GM12874 (cell line): ENCODE results near the gene RAB15.

Experiments used
- CTCF ChIP-seq: IDR thresholded peaks from 2 replicates; pipeline ENCODE4 v1.5.1; 2011; ENCODE audit warnings: low read depth, mild to moderate bottlenecking, control low read depth, low read length, moderate library complexity; ENCODE audit not compliant: insufficient read depth

Gene RAB15

DNA sequence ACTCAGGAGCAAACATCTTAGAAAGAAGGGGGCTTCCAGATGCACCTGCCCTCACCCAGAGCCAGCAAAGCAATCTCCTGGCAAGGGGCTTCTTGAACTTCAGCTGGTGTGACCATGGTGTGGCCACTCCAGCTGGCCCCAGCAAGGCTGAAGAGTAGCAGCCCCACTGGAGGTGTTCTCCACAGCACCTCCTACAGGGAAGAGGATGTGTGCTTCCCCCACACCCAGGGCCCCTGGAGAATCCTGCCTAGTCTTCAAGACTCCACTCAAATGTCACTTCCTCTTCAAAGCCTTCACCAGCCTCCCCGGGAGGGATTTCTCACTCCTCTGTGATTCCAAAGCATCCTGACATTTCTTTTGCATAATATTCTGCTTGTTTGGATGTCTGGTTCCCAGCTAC, 8.5 kb downstream of the RAB15 start:
- TF ChIP-seq CTCF: no peak

- 0 out of 2 replicates have a peak, but pooled peaks have one; percentile 15 for TF ChIP-seq CTCF
Observed at GRCh38 chr14:64960762-64961276, 11.3 kb downstream of the RAB15 start.

- TF ChIP-seq CTCF: no peak
Observed at GRCh38 chr14:64958743-64959142, 13.4 kb downstream of the RAB15 start.

GRCh38 chr14:64958201-64958600, 13.9 kb downstream of the RAB15 start:
- no peak for TF ChIP-seq CTCF

- no peak for TF ChIP-seq CTCF
Observed at GRCh38 chr14:64956697-64957406, 15.3 kb downstream of the RAB15 start.

GRCh38 chr14:64955297-64955696, 16.8 kb downstream of the RAB15 start:
- TF ChIP-seq CTCF: no peak

GRCh38 chr14:64954491-64955240, 17.5 kb downstream of the RAB15 start:
- no peak for TF ChIP-seq CTCF
